Neural cell (in vitro differentiated cells): ENCODE results near the gene FURIN. TPM values are rescaled to one million over a fixed set of nuclear protein-coding genes. Genes with fewer than 3 reads are reported as not detected.

ENCODE experiments used
- H2AFZ ChIP-seq: fragments of 200-600, 300-800 bp; sonication (generic), shearing (Covaris generic); 2 replicates; pipeline ENCODE4 v1.6.0; 2014; ENCODE audit warnings: low read depth, mild to moderate bottlenecking, antibody characterized with exemption, low read length, moderate library complexity
- H3F3A ChIP-seq: fragments of 200-600 bp; shearing (Covaris generic); 2 replicates; pipeline ENCODE4 v1.6.1; 2016; ENCODE audit warnings: mild to moderate bottlenecking, moderate library complexity, mixed read lengths, antibody characterized with exemption, low read length; ENCODE audit not compliant: insufficient read depth, poor library complexity, severe bottlenecking
- H3K27ac ChIP-seq: fragments of 200-600, 300-800 bp; sonication (generic), shearing (Covaris generic); 2 replicates; pipeline ENCODE4 v1.5.1; 2014; ENCODE audit warnings: mild to moderate bottlenecking, low read length, moderate library complexity
- H3K27me3 ChIP-seq: fragments of 300-800, 200-600 bp; sonication (generic), shearing (Covaris generic); 2 replicates; pipeline ENCODE4 v1.6.0; 2014; ENCODE audit warnings: mild to moderate bottlenecking, low read depth, low read length, moderate library complexity; ENCODE audit not compliant: insufficient read depth
- H3K36me3 ChIP-seq: fragments of 300-800, 200-600 bp; sonication (generic), shearing (Covaris generic); 2 replicates; pipeline ENCODE4 v1.5.1; 2014; ENCODE audit warnings: mild to moderate bottlenecking, antibody characterized with exemption, low read length, moderate library complexity; ENCODE audit not compliant: insufficient read depth
- H3K4me2 ChIP-seq: fragments of 300-800, 200-600 bp; sonication (generic), shearing (Covaris generic); 2 replicates; pipeline ENCODE4 v1.6.0; 2014; ENCODE audit warnings: mild to moderate bottlenecking, low read length
- H3K4me3 ChIP-seq: fragments of 300-800, 200-600 bp; sonication (generic), shearing (Covaris generic); 2 replicates; pipeline ENCODE4 v1.5.1; 2014; ENCODE audit warnings: mild to moderate bottlenecking, low read length, moderate library complexity
- H3K79me2 ChIP-seq: fragments of 200-600 bp; shearing (Covaris generic); replicated peaks from 2 replicates; pipeline ENCODE4 v1.6.0; 2014; ENCODE audit warnings: mild to moderate bottlenecking, low read length, moderate library complexity; ENCODE audit not compliant: insufficient read depth
- H3K9ac ChIP-seq: fragments of 300-800, 200-600 bp; sonication (generic), shearing (Covaris generic); 2 replicates; pipeline ENCODE4 v1.6.1; 2016; ENCODE audit warnings: mild to moderate bottlenecking, low read length, mixed read lengths
- H3K9me2 ChIP-seq: fragments of 200-600 bp; shearing (Covaris generic); 2 replicates; pipeline ENCODE4 v1.6.1; 2016; ENCODE audit warnings: mild to moderate bottlenecking, low read length, mixed read lengths; ENCODE audit not compliant: insufficient read depth
- H3K9me3 ChIP-seq: fragments of 200-600, 300-800 bp; sonication (generic), shearing (Covaris generic); 2 replicates; pipeline ENCODE4 v1.6.1; 2016; ENCODE audit warnings: mild to moderate bottlenecking, mixed run types, low read length, moderate library complexity, mixed read lengths
- H4K20me1 ChIP-seq: fragments of 200-600 bp; shearing (Covaris generic); 2 replicates; pipeline ENCODE4 v1.6.1; 2016; ENCODE audit warnings: mild to moderate bottlenecking, mixed run types; ENCODE audit not compliant: insufficient read depth
- EP300 ChIP-seq: fragments of 450-650 bp; conservative IDR thresholded peaks from 2 replicates; pipeline ENCODE4 v1.6.1; 2014; ENCODE audit warnings: antibody characterized with exemption, mild to moderate bottlenecking, moderate library complexity; ENCODE audit not compliant: poor library complexity, severe bottlenecking
- EZH2 ChIP-seq: fragments of 200-600, 300-800 bp; shearing (Covaris generic), sonication (generic); IDR thresholded peaks from 2 replicates; pipeline ENCODE4 v1.6.1; 2014; ENCODE audit warnings: antibody characterized with exemption, low read length, borderline replicate concordance, mild to moderate bottlenecking; ENCODE audit not compliant: insufficient read depth, poor library complexity, severe bottlenecking
- MXI1 ChIP-seq: fragments of 450-650 bp; conservative IDR thresholded peaks from 2 replicates; pipeline ENCODE4 v1.6.1; 2014; ENCODE audit warnings: antibody characterized with exemption, mild to moderate bottlenecking; ENCODE audit not compliant: poor library complexity, severe bottlenecking
- POLR2AphosphoS5 ChIP-seq: IDR thresholded peaks from 2 replicates; pipeline ENCODE4 v1.6.1; 2012
- RAD21 ChIP-seq: fragments of 450-650 bp; conservative IDR thresholded peaks from 2 replicates; pipeline ENCODE4 v1.6.1; 2014; ENCODE audit warnings: antibody characterized with exemption, mild to moderate bottlenecking, moderate library complexity
- SMC3 ChIP-seq: fragments of 450-650 bp; conservative IDR thresholded peaks from 2 replicates; pipeline ENCODE4 v1.6.1; 2014; ENCODE audit warnings: antibody characterized with exemption, mild to moderate bottlenecking, moderate library complexity; ENCODE audit not compliant: poor library complexity
- TAF1 ChIP-seq: IDR thresholded peaks from 2 replicates; pipeline ENCODE4 v1.6.1; 2012; ENCODE audit warnings: low read depth
- polyA plus RNA-seq: library from polyadenylated mRNA; depleted of rRNA; stranded (reverse); fragments of >200 nt; gene quantifications from 2 replicates; pipeline ENCODE4 v1.2.3, GENCODE V29; 2014
- TF ChIP-seq, protein P1 (sequence below): IDR thresholded peaks from 2 replicates; pipeline ENCODE4 v1.6.1; 2012; ENCODE audit warnings: borderline replicate concordance
- TF ChIP-seq, protein P2 (sequence below): fragments of 450-650 bp; IDR thresholded peaks from 2 replicates; pipeline ENCODE4 v1.5.1; 2014; ENCODE audit warnings: antibody characterized with exemption, mild to moderate bottlenecking, moderate library complexity; ENCODE audit not compliant: poor library complexity, severe bottlenecking

The FURIN gene
- polyA plus RNA-seq, 1 donor from 2014 or later, result 4.3 TPM

DNA sequence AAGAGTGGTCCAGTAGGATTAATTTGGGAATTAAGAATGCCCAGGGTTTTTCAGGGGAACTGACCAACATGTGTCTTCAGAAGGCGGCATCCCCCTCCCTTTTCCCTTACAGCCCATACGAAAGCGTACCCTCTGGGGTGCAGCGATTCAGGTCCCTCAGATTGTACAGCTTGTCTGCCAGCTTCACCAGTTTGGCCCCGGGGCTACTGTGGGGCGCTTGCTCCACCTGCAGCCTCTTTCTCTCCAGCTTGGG, 63.1 kb downstream of the FURIN start:
- Histone ChIP-seq H4K20me1 (no peaks in the 10 kb centered on the region), H3K36me3 (no peaks in the 10 kb centered on the region), H3K9ac (no peak overlapping the region), H2AFZ (peak overlapping the region; percentile 66), H3K9me3 (no peaks in the 10 kb centered on the region), H3K9me2 (no peaks in the 10 kb centered on the region), H3K27me3 (no peaks in the 10 kb centered on the region), H3K79me2 (peaks cover 12% of the 10 kb centered on the region), H3K4me3 (peak overlapping the region; percentile 94), H3F3A (no peaks in the 10 kb centered on the region), H3K4me2 (peak overlapping the region; percentile 52), H3K27ac (no peak overlapping the region)
- no peak for TF ChIP-seq EP300
- no peak for TF ChIP-seq MXI1
- no peak for TF ChIP-seq POLR2AphosphoS5
- TF ChIP-seq, protein P1, sequence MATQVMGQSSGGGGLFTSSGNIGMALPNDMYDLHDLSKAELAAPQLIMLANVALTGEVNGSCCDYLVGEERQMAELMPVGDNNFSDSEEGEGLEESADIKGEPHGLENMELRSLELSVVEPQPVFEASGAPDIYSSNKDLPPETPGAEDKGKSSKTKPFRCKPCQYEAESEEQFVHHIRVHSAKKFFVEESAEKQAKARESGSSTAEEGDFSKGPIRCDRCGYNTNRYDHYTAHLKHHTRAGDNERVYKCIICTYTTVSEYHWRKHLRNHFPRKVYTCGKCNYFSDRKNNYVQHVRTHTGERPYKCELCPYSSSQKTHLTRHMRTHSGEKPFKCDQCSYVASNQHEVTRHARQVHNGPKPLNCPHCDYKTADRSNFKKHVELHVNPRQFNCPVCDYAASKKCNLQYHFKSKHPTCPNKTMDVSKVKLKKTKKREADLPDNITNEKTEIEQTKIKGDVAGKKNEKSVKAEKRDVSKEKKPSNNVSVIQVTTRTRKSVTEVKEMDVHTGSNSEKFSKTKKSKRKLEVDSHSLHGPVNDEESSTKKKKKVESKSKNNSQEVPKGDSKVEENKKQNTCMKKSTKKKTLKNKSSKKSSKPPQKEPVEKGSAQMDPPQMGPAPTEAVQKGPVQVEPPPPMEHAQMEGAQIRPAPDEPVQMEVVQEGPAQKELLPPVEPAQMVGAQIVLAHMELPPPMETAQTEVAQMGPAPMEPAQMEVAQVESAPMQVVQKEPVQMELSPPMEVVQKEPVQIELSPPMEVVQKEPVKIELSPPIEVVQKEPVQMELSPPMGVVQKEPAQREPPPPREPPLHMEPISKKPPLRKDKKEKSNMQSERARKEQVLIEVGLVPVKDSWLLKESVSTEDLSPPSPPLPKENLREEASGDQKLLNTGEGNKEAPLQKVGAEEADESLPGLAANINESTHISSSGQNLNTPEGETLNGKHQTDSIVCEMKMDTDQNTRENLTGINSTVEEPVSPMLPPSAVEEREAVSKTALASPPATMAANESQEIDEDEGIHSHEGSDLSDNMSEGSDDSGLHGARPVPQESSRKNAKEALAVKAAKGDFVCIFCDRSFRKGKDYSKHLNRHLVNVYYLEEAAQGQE, result no peak
- no peak for TF ChIP-seq EZH2
- TF ChIP-seq RAD21, result no peak
- TF ChIP-seq, protein P2, sequence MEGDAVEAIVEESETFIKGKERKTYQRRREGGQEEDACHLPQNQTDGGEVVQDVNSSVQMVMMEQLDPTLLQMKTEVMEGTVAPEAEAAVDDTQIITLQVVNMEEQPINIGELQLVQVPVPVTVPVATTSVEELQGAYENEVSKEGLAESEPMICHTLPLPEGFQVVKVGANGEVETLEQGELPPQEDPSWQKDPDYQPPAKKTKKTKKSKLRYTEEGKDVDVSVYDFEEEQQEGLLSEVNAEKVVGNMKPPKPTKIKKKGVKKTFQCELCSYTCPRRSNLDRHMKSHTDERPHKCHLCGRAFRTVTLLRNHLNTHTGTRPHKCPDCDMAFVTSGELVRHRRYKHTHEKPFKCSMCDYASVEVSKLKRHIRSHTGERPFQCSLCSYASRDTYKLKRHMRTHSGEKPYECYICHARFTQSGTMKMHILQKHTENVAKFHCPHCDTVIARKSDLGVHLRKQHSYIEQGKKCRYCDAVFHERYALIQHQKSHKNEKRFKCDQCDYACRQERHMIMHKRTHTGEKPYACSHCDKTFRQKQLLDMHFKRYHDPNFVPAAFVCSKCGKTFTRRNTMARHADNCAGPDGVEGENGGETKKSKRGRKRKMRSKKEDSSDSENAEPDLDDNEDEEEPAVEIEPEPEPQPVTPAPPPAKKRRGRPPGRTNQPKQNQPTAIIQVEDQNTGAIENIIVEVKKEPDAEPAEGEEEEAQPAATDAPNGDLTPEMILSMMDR, result no peak
- TF ChIP-seq SMC3, result no peak
- TF ChIP-seq TAF1, result no peak

DNA sequence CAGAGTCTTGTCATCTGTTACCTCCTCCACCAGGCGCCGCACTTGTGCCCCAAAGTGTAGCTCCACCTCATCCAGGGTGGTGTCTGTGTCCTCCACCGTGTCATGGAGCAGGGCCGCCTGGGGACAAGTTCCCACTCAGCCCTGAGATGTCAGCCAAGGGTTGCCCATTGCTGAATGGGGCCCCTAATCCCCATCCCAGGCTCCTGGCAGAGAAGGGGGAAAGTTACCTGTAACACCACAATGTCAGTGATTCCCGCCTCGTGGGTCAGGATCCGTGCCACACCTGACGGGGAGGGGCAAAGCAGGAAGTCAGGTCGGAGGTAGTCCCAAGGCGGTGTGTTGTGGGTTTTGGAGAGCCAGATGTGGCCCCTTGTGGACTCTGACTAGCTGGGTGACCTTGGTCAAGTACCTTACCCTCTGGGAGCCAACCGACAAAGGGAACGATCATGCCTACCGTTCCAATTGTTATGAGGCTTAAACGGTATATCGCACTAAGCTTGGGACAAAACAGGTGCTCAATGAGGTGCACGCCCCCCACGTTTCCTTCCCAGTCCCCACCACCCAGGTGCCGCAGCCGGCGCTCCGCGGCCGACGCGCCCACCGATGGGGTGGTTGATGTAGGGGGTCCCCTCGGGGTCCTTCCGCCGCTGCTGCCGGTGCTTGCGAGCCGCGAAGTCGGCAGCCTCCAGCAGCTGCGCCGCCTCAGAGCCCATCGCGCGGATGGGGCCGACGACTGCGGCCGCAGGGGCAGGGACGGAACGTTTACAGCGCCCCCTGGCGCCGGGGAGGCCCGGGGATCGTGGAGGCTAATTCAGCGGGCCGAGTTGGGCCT, 63.7 kb downstream of the FURIN start, which contains the start of gene HDDC3:
TSS of gene HDDC3 (minus strand) at position 722 of the 832 bp plus-strand sequence. CDS start at position 713, 9 bp downstream.
- Histone ChIP-seq H2AFZ (peak within 1 kb of the TSS; percentile 66), H3K9me3 (no peaks in the 10 kb centered on the region), H3K9me2 (no peaks in the 10 kb centered on the region), H3K27ac (peak within 1 kb of the TSS; percentile 46), H3K9ac (peak within 1 kb of the TSS; percentile 74), H3K27me3 (no peaks in the 10 kb centered on the region), H3K36me3 (no peaks in the 10 kb centered on the region), H3K4me2 (peak within 1 kb of the TSS; percentile 52), H3K4me3 (peak within 1 kb of the TSS; percentile 94), H3K79me2 (peaks cover 16% of the 10 kb centered on the region), H3F3A (no peaks in the 10 kb centered on the region), H4K20me1 (no peaks in the 10 kb centered on the region)
- TF ChIP-seq TAF1 (peak; percentile 32), SMC3 (peak; percentile 63), EZH2 (no peak), RAD21 (peak; percentile 31), POLR2AphosphoS5 (peak; percentile 63), EP300 (peak; percentile 13), MXI1 (peak; percentile 83)
- TF ChIP-seq, protein P2, result peak; percentile 96
- TF ChIP-seq, protein P1, result no peak
